Lower leg skin (tissue), 3 donors: ENCODE results near the gene DHX8.

Experiments
- CTCF ChIP-seq, 3 donors: fragments of 450-650 bp; IDR thresholded peaks; one replicate each; pipeline ENCODE4 v1.5.1; 2016; ENCODE audit warnings: antibody characterized with exemption in 3 of 3, mild to moderate bottlenecking in 3 of 3, moderate library complexity in 2 of 3
- POLR2A ChIP-seq, 2 donors: fragments of 450-650 bp; IDR thresholded peaks; one replicate each; pipeline ENCODE4 v1.6.1; 2016 to 2017; ENCODE audit warnings: antibody characterized with exemption in 2 of 2, mild to moderate bottlenecking in 1 of 2, moderate library complexity in 1 of 2

GRCh38 chr17:43559161-43559816 lies 75.5 kb downstream of the DHX8 start:
- no peak for TF ChIP-seq CTCF (IDR thresholded peaks at IDR 0.05)
- TF ChIP-seq POLR2A (IDR thresholded peaks at IDR 0.05): no peak
